Stimulated activated CD8-positive, alpha-beta memory T cell treated with anti-CD3 and anti-CD28 coated beads, Interleukin-7, amount 100 ng/mL, for 1 hour (primary cell): ENCODE data around the gene PI4KA.
"Not testable (repeated sequence)": the region's sequence is repeated elsewhere in the genome, so short reads cannot be mapped to it uniquely, and the experiment has no call there.

Experiments used
- DNase-seq, 2 donors: peaks; one replicate each; pipeline ENCODE4 v3.0.0-alpha.2; 2020; ENCODE audit warnings: low read depth in 2 of 2

The PI4KA gene

GRCh38 chr22:20667548-20667947 is 191.1 kb downstream of the PI4KA start:
- not testable (repeated sequence) for DNase-seq

GRCh38 chr22:20666560-20666959 is 192.1 kb downstream of the PI4KA start:
- no peak for DNase-seq

- no peak for DNase-seq
Measured at GRCh38 chr22:20664594-20664959, 194.0 kb downstream of the PI4KA start.

- DNase-seq: no peak
Measured at GRCh38 chr22:20663941-20664593, 194.5 kb downstream of the PI4KA start.

- DNase-seq: no peak
Measured at GRCh38 chr22:20663137-20663828, 195.3 kb downstream of the PI4KA start.

GRCh38 chr22:20662524-20663036 is 196.0 kb downstream of the PI4KA start:
- DNase-seq: not testable (repeated sequence)

GRCh38 chr22:20661473-20661872 is 197.1 kb downstream of the PI4KA start:
- no peak for DNase-seq

- DNase-seq: no peak
Measured at GRCh38 chr22:20660441-20661054, 198.1 kb downstream of the PI4KA start.

- no peak for DNase-seq
Measured at GRCh38 chr22:20659920-20660319, 198.7 kb downstream of the PI4KA start.

- DNase-seq: no peak
Measured at GRCh38 chr22:20659258-20659657, 199.4 kb downstream of the PI4KA start.

GRCh38 chr22:20658433-20659222 is 200.0 kb downstream of the PI4KA start:
- DNase-seq: no peak

- no peak for DNase-seq
Measured at GRCh38 chr22:20657963-20658362, 200.6 kb downstream of the PI4KA start.
